ENCODE measurements around the gene SCGN.

DNA sequence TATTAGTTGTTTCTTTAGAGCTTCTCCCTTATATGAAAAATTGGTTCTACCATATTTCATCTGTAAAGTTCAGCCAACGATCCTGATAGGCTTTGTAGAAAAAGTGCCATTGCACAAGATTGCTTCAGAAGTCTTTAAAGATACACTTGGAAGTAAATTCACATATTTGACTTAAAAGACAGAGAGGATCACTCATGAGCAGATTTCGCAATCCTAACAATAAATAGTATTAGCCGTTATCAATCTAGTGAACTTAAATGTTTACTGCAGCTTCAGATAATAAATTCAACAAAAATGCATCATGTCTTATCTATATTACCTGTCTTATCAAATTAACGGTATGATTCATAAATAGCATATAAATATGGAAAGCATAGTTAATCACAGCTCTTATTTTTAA lies 93.8 kb downstream of the SCGN start:
- TF ChIP-seq, protein P1, sequence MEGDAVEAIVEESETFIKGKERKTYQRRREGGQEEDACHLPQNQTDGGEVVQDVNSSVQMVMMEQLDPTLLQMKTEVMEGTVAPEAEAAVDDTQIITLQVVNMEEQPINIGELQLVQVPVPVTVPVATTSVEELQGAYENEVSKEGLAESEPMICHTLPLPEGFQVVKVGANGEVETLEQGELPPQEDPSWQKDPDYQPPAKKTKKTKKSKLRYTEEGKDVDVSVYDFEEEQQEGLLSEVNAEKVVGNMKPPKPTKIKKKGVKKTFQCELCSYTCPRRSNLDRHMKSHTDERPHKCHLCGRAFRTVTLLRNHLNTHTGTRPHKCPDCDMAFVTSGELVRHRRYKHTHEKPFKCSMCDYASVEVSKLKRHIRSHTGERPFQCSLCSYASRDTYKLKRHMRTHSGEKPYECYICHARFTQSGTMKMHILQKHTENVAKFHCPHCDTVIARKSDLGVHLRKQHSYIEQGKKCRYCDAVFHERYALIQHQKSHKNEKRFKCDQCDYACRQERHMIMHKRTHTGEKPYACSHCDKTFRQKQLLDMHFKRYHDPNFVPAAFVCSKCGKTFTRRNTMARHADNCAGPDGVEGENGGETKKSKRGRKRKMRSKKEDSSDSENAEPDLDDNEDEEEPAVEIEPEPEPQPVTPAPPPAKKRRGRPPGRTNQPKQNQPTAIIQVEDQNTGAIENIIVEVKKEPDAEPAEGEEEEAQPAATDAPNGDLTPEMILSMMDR (IDR thresholded peaks at IDR 0.05) = no peak
- TF ChIP-seq POLR2A (IDR thresholded peaks at IDR 0.05) = no peak

Data from esophagus squamous epithelium (tissue), 4 donors.